ENCODE results near the gene QPCT.
A peak's percentile ranks its signal among the peaks of the same experiment; 100 is the strongest.

Gene QPCT

GRCh38 chr2:37354531-37354930, 10.1 kb downstream of the QPCT start:
- FAIRE-seq (no peak), DNase-seq (ENCODE audit: insufficient read length, low spot score) (no peak)
- TF ChIP-seq POU2F2 (IDR thresholded peaks at IDR 0.05; ENCODE audit: low read depth, low read length) (no peak), POLR2AphosphoS5 (IDR thresholded peaks at IDR 0.05; ENCODE audit: low read depth, low read length) (no peak), POLR2A (IDR thresholded peaks at IDR 0.05; ENCODE audit: low read depth, low read length) (no peak), PAX5 (IDR thresholded peaks at IDR 0.05; ENCODE audit: insufficient read depth, low read length, severe bottlenecking) (no peak), TAF1 (IDR thresholded peaks at IDR 0.05; ENCODE audit: low read depth, low read length) (no peak), SPI1 (IDR thresholded peaks at IDR 0.05; ENCODE audit: low read depth, low read length) (no peak)

- no peak for DNase-seq (ENCODE audit: insufficient read length, low spot score)
- TF ChIP-seq POU2F2 (IDR thresholded peaks at IDR 0.05; ENCODE audit: low read depth, low read length) = no peak
- TF ChIP-seq TAF1 (IDR thresholded peaks at IDR 0.05; ENCODE audit: low read depth, low read length) = no peak
- TF ChIP-seq POLR2A (IDR thresholded peaks at IDR 0.05; ENCODE audit: low read depth, low read length) = no peak
- TF ChIP-seq SPI1 (IDR thresholded peaks at IDR 0.05; ENCODE audit: low read depth, low read length) = no peak
- no peak for TF ChIP-seq POLR2AphosphoS5 (IDR thresholded peaks at IDR 0.05; ENCODE audit: low read depth, low read length)
- TF ChIP-seq PAX5 (IDR thresholded peaks at IDR 0.05; ENCODE audit: insufficient read depth, low read length, severe bottlenecking) = no peak
- no peak for FAIRE-seq
These were observed 11.3 kb downstream of the QPCT start for GRCh38 chr2:37355735-37356134.

DNA sequence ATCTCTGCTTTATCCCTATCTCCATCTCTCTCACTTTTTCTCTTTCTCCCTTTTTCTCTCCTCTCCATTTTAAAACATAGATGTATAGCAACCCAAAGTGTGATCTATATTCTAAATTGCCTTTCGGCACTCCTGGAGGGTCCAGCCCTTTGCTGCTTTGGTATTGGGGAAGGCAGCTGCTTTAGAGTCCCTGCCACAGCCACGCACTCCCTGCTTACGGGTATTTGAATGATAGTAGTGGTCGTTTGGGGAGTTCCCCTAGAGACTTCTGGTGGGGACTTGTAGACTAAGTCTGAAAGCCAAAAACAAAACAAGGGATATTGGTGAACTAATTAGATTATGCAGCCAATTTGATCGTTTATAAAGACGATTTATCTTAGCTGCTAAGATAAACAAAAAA, 11.9 kb downstream of the QPCT start:
- DNase-seq (ENCODE audit: insufficient read length, low spot score) (no peak), FAIRE-seq (no peak)
- TF ChIP-seq POU2F2 (IDR thresholded peaks at IDR 0.05; ENCODE audit: low read depth, low read length) (no peak), TAF1 (IDR thresholded peaks at IDR 0.05; ENCODE audit: low read depth, low read length) (no peak), PAX5 (IDR thresholded peaks at IDR 0.05; ENCODE audit: insufficient read depth, low read length, severe bottlenecking) (no peak), POLR2AphosphoS5 (IDR thresholded peaks at IDR 0.05; ENCODE audit: low read depth, low read length) (no peak), SPI1 (IDR thresholded peaks at IDR 0.05; ENCODE audit: low read depth, low read length) (no peak), POLR2A (IDR thresholded peaks at IDR 0.05; ENCODE audit: low read depth, low read length) (no peak)

GRCh38 chr2:37357069-37357468, 12.6 kb downstream of the QPCT start:
- DNase-seq (ENCODE audit: insufficient read length, low spot score) (no peak), FAIRE-seq (no peak)
- TF ChIP-seq TAF1 (IDR thresholded peaks at IDR 0.05; ENCODE audit: low read depth, low read length) = no peak
- TF ChIP-seq SPI1 (IDR thresholded peaks at IDR 0.05; ENCODE audit: low read depth, low read length) = no peak
- TF ChIP-seq POU2F2 (IDR thresholded peaks at IDR 0.05; ENCODE audit: low read depth, low read length) = no peak
- TF ChIP-seq PAX5 (IDR thresholded peaks at IDR 0.05; ENCODE audit: insufficient read depth, low read length, severe bottlenecking) = no peak

DNA sequence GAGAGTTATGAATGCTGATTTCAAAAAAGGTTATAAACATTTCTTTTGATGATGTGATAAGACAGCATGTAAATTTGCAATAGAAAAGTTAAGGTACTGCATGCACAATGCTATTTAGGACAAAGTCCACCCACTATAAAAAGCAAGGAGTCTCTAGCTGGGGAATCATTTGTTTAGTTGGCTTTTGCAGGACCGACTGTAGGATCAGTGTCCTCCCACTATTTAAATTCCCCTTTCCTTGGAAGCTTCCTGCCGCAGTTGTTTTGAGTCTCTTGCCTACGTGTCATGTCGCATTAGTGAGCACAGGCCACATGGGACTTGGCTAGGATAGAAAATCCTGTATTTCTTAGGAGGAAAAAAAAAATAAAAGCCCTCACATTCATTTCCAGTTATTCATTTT, 13.1 kb downstream of the QPCT start:
- no peak for DNase-seq (ENCODE audit: insufficient read length, low spot score)
- TF ChIP-seq POU2F2 (IDR thresholded peaks at IDR 0.05; ENCODE audit: low read depth, low read length) = no peak
- TF ChIP-seq SPI1 (IDR thresholded peaks at IDR 0.05; ENCODE audit: low read depth, low read length) = no peak
- TF ChIP-seq TAF1 (IDR thresholded peaks at IDR 0.05; ENCODE audit: low read depth, low read length) = no peak
- no peak for TF ChIP-seq PAX5 (IDR thresholded peaks at IDR 0.05; ENCODE audit: insufficient read depth, low read length, severe bottlenecking)
- no peak for TF ChIP-seq POLR2A (IDR thresholded peaks at IDR 0.05; ENCODE audit: low read depth, low read length)
- no peak for TF ChIP-seq POLR2AphosphoS5 (IDR thresholded peaks at IDR 0.05; ENCODE audit: low read depth, low read length)
- FAIRE-seq = no peak

DNA sequence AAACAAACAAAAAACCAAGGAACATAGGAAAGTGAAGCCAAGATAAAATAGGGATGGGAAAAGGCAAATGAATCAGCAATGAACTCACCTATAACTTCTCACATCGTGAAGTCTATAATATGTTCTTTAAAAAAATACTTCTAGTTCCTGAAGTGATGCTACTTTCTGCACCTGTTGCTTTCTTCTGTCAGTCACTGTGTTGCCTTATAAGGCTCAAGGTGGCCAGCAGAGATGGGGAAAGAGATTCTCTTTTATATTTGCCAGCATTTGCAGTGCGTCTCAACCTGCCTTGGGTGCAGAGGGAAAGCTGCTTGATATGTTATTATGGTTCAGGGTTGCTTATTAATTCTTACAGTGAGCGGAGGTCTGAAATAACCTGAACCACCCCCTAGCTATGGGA, 14.0 kb downstream of the QPCT start:
- DNase-seq (ENCODE audit: insufficient read length, low spot score) (no peak), FAIRE-seq (no peak)
- no peak for TF ChIP-seq SPI1 (IDR thresholded peaks at IDR 0.05; ENCODE audit: low read depth, low read length)

DNA sequence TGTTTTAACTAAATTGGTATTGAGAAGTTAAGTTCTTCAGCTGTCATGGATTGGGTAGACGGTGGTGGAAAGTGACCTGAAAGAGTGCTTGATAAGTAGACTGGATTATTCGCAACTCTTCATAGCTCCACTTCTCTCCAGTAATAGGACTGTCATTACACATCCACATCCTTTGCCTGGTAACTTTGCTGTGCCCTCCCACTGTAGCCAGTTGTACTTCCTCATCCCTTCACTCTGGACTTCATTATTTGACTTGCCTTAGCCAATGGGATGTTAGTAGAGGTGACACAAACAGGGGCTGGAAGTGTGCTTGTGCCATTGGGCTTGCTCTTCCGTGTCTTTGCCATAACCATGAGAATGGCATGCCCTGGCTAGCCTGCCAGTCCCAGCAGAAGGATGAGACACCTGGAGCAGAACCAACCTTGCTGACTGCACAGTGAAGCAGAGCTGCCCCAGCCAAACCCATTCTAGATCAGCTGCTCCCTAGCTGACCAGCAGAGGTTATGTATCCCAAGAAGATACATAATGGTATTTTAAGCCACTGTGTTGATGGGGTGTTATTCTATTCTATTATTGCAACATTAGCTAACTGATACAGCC, 16.9 kb downstream of the QPCT start:
- DNase-seq (ENCODE audit: insufficient read length, low spot score) = no peak
- TF ChIP-seq POLR2A (IDR thresholded peaks at IDR 0.05; ENCODE audit: low read depth, low read length) = no peak
- no peak for TF ChIP-seq PAX5 (IDR thresholded peaks at IDR 0.05; ENCODE audit: insufficient read depth, low read length, severe bottlenecking)
- no peak for TF ChIP-seq POU2F2 (IDR thresholded peaks at IDR 0.05; ENCODE audit: low read depth, low read length)
- TF ChIP-seq SPI1 (IDR thresholded peaks at IDR 0.05; ENCODE audit: low read depth, low read length) = no peak
- TF ChIP-seq POLR2AphosphoS5 (IDR thresholded peaks at IDR 0.05; ENCODE audit: low read depth, low read length) = no peak
- no peak for TF ChIP-seq TAF1 (IDR thresholded peaks at IDR 0.05; ENCODE audit: low read depth, low read length)
- FAIRE-seq = no peak

DNA sequence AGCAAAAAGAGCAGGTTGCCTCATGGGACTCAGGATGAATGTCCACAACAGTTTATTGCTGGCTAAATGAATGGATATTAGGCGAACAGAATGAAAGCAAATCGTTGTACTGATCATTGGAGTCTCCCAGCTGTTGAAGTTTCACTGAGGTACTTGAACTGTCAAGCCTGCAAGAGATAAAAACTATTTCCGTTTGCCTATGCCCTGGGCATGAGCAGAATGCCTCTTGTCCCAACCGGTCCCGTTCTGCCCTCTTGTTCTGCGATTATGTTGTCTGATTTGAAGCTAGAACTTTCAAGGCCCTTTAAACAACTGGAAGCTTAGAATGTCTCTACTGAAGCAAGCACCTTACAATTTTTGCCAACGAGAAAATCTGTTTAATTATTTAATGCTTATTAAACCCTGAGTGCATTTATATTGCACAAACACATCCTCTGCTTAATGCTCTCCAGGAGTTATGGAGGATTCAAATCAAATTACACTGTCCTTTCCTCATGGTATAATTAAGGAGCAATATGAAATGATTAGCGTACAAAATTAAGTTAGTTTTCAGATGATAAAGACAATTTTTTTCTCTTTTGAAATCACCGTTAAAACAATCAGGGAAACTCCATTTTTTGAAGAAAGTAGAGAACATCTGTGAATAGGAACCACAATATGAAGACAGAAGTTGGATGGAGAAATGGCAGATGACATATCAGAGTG, 17.7 kb downstream of the QPCT start:
- FAIRE-seq (no peak), DNase-seq (ENCODE audit: insufficient read length, low spot score) (no peak)
- TF ChIP-seq SPI1 (IDR thresholded peaks at IDR 0.05; ENCODE audit: low read depth, low read length) (no peak), POU2F2 (IDR thresholded peaks at IDR 0.05; ENCODE audit: low read depth, low read length) (no peak), POLR2A (IDR thresholded peaks at IDR 0.05; ENCODE audit: low read depth, low read length) (no peak), POLR2AphosphoS5 (IDR thresholded peaks at IDR 0.05; ENCODE audit: low read depth, low read length) (no peak), PAX5 (IDR thresholded peaks at IDR 0.05; ENCODE audit: insufficient read depth, low read length, severe bottlenecking) (no peak), TAF1 (IDR thresholded peaks at IDR 0.05; ENCODE audit: low read depth, low read length) (no peak)

DNA sequence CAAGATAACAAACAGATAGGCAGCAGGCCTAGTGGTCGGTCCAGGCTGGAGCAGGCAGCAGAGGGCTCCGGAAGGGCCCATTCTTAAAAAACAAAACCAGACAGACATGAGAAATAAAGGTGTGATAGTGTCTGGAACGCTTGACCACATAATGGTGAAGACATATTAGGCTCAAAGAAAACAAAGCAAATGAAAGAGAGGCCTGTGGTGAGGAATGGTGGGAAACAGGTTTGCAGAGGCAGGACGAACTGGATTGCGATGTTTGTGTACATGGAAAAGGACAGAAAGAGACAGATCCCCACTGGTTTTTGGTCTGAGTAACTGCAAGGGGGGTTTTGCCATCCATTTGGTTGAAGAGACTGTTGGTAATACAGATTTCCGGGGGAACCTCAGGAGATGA, 19.9 kb downstream of the QPCT start:
- TF ChIP-seq POU2F2 (IDR thresholded peaks at IDR 0.05; ENCODE audit: low read depth, low read length) (no peak), TAF1 (IDR thresholded peaks at IDR 0.05; ENCODE audit: low read depth, low read length) (no peak), SPI1 (IDR thresholded peaks at IDR 0.05; ENCODE audit: low read depth, low read length) (no peak), POLR2A (IDR thresholded peaks at IDR 0.05; ENCODE audit: low read depth, low read length) (no peak), POLR2AphosphoS5 (IDR thresholded peaks at IDR 0.05; ENCODE audit: low read depth, low read length) (no peak), PAX5 (IDR thresholded peaks at IDR 0.05; ENCODE audit: insufficient read depth, low read length, severe bottlenecking) (no peak)
- DNase-seq (ENCODE audit: insufficient read length, low spot score) (no peak), FAIRE-seq (no peak)

DNA sequence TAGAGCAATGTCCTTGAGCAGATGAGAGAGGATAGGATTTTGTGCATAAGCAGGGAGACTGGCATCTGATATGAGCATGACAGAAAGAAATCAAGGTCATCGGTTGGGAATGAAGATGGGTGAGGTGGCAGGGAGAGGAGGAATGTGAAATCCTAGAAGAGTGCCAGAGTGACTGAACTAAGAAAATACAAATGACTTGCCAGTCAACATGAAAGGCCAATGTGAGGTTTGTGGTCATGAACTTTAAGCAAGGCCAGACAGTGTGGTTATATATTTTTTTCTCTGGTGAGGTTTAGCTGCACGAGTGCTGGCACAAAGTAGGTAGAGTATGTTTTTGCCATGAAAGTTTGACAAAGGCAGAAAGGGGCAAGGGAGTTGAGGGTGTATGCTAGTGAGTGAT, 21.2 kb downstream of the QPCT start:
- no peak for TF ChIP-seq POLR2AphosphoS5 (IDR thresholded peaks at IDR 0.05; ENCODE audit: low read depth, low read length)
- TF ChIP-seq SPI1 (IDR thresholded peaks at IDR 0.05; ENCODE audit: low read depth, low read length) = no peak
- no peak for TF ChIP-seq POU2F2 (IDR thresholded peaks at IDR 0.05; ENCODE audit: low read depth, low read length)
- TF ChIP-seq TAF1 (IDR thresholded peaks at IDR 0.05; ENCODE audit: low read depth, low read length) = no peak
- no peak for TF ChIP-seq PAX5 (IDR thresholded peaks at IDR 0.05; ENCODE audit: insufficient read depth, low read length, severe bottlenecking)
- TF ChIP-seq POLR2A (IDR thresholded peaks at IDR 0.05; ENCODE audit: low read depth, low read length) = no peak
- DNase-seq (ENCODE audit: insufficient read length, low spot score) = no peak
- FAIRE-seq = peak; percentile 81

Data from GM12891 (cell line).